ENCODE measurements around the gene CLRN1. TPM values are rescaled to one million over a fixed set of nuclear protein-coding genes. Genes with fewer than 3 reads are reported as not detected.

CLRN1 gene
- total and polyA plus RNA-seq, 12 donors, result 1.0 to 27.8 (median 10.5) TPM

GRCh38 chr3:150899141-150899540 lies 73.4 kb downstream of the CLRN1 start:
- H3K27ac ChIP-seq, result no peak overlapping the region
- no peak for TF ChIP-seq POLR2A (IDR thresholded peaks at IDR 0.05)
- no peak for TF ChIP-seq CTCF (IDR thresholded peaks at IDR 0.05)
- intact Hi-C loops (cut with DNase I), result no loop called here
- DNase-seq, result no peak
- no peaks in the 10 kb centered on the region for H3K9me3 ChIP-seq (replicated peaks in 1 of 3)
- H3K27me3 ChIP-seq, result no peaks in the 10 kb centered on the region
- no peaks in the 10 kb centered on the region for H3K4me1 ChIP-seq (replicated peaks in 1 of 2)
- no peak overlapping the region for H3K4me3 ChIP-seq
- 65 to 87% (median 72%) methylated on average over 2 of the region's 2 CpGs for WGBS, 4 donors
- H3K36me3 ChIP-seq (replicated peaks in 1 of 2), result no peaks in the 10 kb centered on the region

GRCh38 chr3:150898046-150898754 lies 74.3 kb downstream of the CLRN1 start:
- intact Hi-C loops (cut with DNase I), result no loop called here
- Histone ChIP-seq H3K27ac (no peak overlapping the region), H3K4me3 (no peak overlapping the region), H3K36me3 (replicated peaks in 1 of 2) (no peaks in the 10 kb centered on the region), H3K9me3 (replicated peaks in 1 of 3) (no peaks in the 10 kb centered on the region), H3K27me3 (no peaks in the 10 kb centered on the region), H3K4me1 (replicated peaks in 1 of 2) (no peaks in the 10 kb centered on the region)
- no peak for DNase-seq
- WGBS, 4 donors, result 75 to 84% (median 82%) methylated on average over 3 of the region's 3 CpGs
- TF ChIP-seq POLR2A (IDR thresholded peaks at IDR 0.05), result no peak
- no peak for TF ChIP-seq CTCF (IDR thresholded peaks at IDR 0.05)

GRCh38 chr3:150897592-150897991 lies 74.9 kb downstream of the CLRN1 start:
- H3K9me3 ChIP-seq (replicated peaks in 1 of 3), result no peaks in the 10 kb centered on the region
- 95 to 98% (median 97%) methylated on average over 3 of the region's 3 CpGs for WGBS, 4 donors
- H3K27ac ChIP-seq, result no peak overlapping the region
- no peaks in the 10 kb centered on the region for H3K36me3 ChIP-seq (replicated peaks in 1 of 2)
- no peak for DNase-seq
- no peaks in the 10 kb centered on the region for H3K4me1 ChIP-seq (replicated peaks in 1 of 2)
- no peaks in the 10 kb centered on the region for H3K27me3 ChIP-seq
- no peak for TF ChIP-seq POLR2A (IDR thresholded peaks at IDR 0.05)
- TF ChIP-seq CTCF (IDR thresholded peaks at IDR 0.05), result no peak
- H3K4me3 ChIP-seq, result no peak overlapping the region
- intact Hi-C loops (cut with DNase I), result no loop called here

GRCh38 chr3:150890831-150891230 lies 81.7 kb downstream of the CLRN1 start:
- H3K36me3 ChIP-seq (replicated peaks in 1 of 2), result no peaks in the 10 kb centered on the region
- 64 to 74% (median 69%) methylated on average over 5 to 9 of the region's 9 CpGs for WGBS, 4 donors
- no peak overlapping the region for H3K4me3 ChIP-seq
- H3K27ac ChIP-seq, result no peak overlapping the region
- H3K27me3 ChIP-seq, result no peaks in the 10 kb centered on the region
- no peak for DNase-seq
- intact Hi-C loops (cut with DNase I), result no loop called here
- no peak for TF ChIP-seq CTCF (IDR thresholded peaks at IDR 0.05)
- no peak for TF ChIP-seq POLR2A (IDR thresholded peaks at IDR 0.05)
- H3K9me3 ChIP-seq (replicated peaks in 1 of 3), result no peaks in the 10 kb centered on the region
- H3K4me1 ChIP-seq (replicated peaks in 1 of 2), result no peaks in the 10 kb centered on the region

All from adrenal gland (tissue), 12 donors.